Measurements from ENCODE around the gene RPN2.

The RPN2 gene

GRCh38 chr20:37185686-37186085 is 6.6 kb downstream of the RPN2 start:
- DNase-seq (ENCODE audit: low spot score), result peak; percentile 40

- DNase-seq (ENCODE audit: low spot score), result no peak
Measured at GRCh38 chr20:37188787-37189186, 9.7 kb downstream of the RPN2 start.

- no peak for DNase-seq (ENCODE audit: low spot score)
Measured at GRCh38 chr20:37189416-37190016, 10.4 kb downstream of the RPN2 start.

GRCh38 chr20:37190354-37191112 is 11.4 kb downstream of the RPN2 start:
- no peak for DNase-seq (ENCODE audit: low spot score)

- peak; percentile 97 for DNase-seq (ENCODE audit: low spot score)
Measured at GRCh38 chr20:37192137-37192854, 13.2 kb downstream of the RPN2 start.

GRCh38 chr20:37193226-37193625 is 14.1 kb downstream of the RPN2 start:
- no peak for DNase-seq (ENCODE audit: low spot score)

GRCh38 chr20:37193821-37194220 is 14.7 kb downstream of the RPN2 start:
- no peak for DNase-seq (ENCODE audit: low spot score)

GRCh38 chr20:37194621-37195417 is 15.7 kb downstream of the RPN2 start:
- no peak for DNase-seq (ENCODE audit: low spot score)

- DNase-seq (ENCODE audit: low spot score), result no peak
Measured at GRCh38 chr20:37198932-37199660, 20.0 kb downstream of the RPN2 start.

GRCh38 chr20:37200376-37200775 is 21.2 kb downstream of the RPN2 start:
- no peak for DNase-seq (ENCODE audit: low spot score)

GRCh38 chr20:37200926-37201826 is 22.0 kb downstream of the RPN2 start:
- DNase-seq (ENCODE audit: low spot score), result no peak

GRCh38 chr20:37201827-37202162 is 22.7 kb downstream of the RPN2 start:
- DNase-seq (ENCODE audit: low spot score), result no peak

- DNase-seq (ENCODE audit: low spot score), result no peak
Measured at GRCh38 chr20:37202267-37202943, 23.3 kb downstream of the RPN2 start.

GRCh38 chr20:37204056-37204455 is 24.9 kb downstream of the RPN2 start:
- peak; percentile 62 for DNase-seq (ENCODE audit: low spot score)

- DNase-seq (ENCODE audit: low spot score), result no peak
Measured at GRCh38 chr20:37205130-37205529, 26.0 kb downstream of the RPN2 start.

- no peak for DNase-seq (ENCODE audit: low spot score)
Measured at GRCh38 chr20:37205794-37206193, 26.7 kb downstream of the RPN2 start.

GRCh38 chr20:37207171-37207570 is 28.0 kb downstream of the RPN2 start:
- DNase-seq (ENCODE audit: low spot score), result no peak

- DNase-seq (ENCODE audit: low spot score), result no peak
Measured at GRCh38 chr20:37209193-37209592, 30.1 kb downstream of the RPN2 start.

GRCh38 chr20:37209661-37210314 is 30.7 kb downstream of the RPN2 start:
- no peak for DNase-seq (ENCODE audit: low spot score)

GRCh38 chr20:37218441-37218840 is 39.3 kb downstream of the RPN2 start:
- DNase-seq (ENCODE audit: low spot score), result no peak

All from Ammon's horn (tissue), 1 donor.